Effector CD8-positive, alpha-beta T cell (primary cell): Measurements from ENCODE around the gene RIN1.
"Not testable (repeated sequence)": the region's sequence is repeated elsewhere in the genome, so short reads cannot be mapped to it uniquely, and the experiment has no call there.

Source experiments
- DNase-seq: peaks from one replicate; lab custom pipeline; 2025; lab: John Stamatoyannopoulos, UW

Gene RIN1

DNA sequence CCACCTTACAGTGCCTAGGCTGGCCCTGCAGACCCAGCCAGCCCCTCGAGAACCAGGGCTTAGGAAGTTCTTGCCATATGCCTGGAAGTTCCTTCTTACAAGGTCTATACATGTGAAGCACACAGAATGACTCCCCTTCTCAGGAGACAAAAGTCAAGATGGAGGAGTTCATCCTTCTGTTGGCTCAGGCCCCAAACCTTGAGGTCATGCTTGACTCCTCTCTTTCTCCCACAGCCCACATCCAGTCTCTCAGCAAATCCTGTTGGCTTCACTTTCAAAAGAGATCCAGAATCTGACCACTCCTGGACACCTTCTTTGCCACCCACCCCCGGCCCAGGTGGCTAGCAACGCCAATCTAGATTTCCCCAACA lies 17.6 kb downstream of the RIN1 start:
- DNase-seq: no peak

DNA sequence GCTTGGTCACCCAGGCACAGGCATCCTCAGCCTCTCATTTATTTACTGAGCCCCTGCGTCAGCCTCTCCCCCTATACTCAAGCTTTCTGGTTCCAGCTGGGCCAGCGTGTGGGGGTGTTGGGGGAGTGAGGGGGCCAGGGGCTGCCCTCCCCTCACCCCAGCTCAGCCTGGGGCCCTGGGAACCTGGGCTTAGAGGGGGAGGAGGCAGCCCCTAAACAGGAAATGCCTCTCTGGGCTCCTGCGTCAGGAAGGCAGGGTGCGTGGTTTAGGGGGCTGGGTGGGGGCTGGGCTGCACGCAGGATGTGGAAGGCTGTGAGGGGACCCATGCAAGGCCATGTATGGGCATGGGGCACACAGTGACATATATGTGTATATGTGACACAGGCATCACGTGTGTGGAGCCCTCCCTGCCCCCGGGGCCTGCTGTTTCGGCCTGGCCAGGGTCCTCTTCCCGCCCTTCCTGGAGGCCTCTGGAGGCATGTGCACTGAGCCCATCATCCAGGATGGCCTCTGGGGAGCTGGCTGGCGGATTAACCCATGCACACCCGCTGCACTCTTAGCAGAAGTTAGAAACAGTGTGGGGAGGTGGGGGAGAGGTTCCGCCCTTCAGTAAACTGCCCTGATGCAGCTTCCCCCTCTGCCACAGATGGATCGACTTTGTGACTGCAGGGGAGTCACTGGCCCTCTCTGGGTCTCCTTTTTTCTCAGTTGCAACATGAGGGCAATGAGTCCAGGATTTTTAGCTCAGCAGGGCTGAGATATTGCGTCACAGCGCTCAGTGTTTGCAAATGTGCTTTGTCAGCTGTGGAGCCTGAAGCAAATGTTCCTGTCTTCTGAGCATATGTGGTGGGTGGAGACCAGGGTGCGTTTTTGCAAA lies 18.3 kb downstream of the RIN1 start:
- peak; percentile 81 for DNase-seq

DNA sequence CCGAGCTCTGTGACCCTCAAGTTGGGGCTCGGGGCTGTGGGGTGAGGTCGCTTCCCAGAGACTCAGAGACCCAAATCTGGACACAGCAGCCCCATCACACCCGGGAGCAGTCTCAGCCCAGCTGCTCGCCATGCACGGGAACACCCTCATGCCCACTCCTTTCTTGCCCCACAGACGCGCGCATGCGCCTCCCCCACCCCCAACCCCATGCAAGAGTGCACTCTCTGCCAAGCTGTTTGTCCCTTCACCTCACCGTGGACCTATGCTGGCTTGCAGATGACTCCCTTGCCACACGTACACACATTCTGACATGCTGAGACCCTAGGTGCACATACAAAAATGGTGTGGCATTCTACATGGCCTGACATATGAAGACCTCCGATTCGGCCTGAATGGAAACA lies 18.9 kb downstream of the RIN1 start:
- DNase-seq: peak; percentile 56

DNA sequence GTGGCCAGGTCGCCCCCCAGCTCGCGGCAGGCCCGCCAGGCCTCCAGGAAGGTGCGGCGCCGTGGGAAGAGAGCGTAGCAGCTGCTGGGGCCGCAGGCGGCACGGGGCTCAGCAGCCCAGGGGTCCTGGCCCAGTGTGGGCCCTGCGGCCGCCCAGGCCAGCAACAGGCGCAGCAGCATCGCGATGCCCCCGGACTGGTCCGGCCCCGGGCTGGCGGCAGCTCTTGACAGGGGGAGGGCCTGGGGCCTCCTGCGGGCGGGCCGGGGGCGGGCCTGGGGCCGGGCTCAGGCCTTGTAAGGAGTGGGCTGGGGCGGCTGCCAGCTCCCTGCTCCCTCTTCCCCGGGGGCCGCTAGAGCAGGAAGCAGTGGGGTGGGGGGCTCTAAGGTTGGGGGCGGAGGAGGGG lies 19.4 kb downstream of the RIN1 start, which contains the start of gene CD248:
CD248 (minus strand) TSS at position 196 of the 403 bp plus-strand sequence; CDS start at position 179, 17 bp downstream.
- DNase-seq: peak; percentile 41

DNA sequence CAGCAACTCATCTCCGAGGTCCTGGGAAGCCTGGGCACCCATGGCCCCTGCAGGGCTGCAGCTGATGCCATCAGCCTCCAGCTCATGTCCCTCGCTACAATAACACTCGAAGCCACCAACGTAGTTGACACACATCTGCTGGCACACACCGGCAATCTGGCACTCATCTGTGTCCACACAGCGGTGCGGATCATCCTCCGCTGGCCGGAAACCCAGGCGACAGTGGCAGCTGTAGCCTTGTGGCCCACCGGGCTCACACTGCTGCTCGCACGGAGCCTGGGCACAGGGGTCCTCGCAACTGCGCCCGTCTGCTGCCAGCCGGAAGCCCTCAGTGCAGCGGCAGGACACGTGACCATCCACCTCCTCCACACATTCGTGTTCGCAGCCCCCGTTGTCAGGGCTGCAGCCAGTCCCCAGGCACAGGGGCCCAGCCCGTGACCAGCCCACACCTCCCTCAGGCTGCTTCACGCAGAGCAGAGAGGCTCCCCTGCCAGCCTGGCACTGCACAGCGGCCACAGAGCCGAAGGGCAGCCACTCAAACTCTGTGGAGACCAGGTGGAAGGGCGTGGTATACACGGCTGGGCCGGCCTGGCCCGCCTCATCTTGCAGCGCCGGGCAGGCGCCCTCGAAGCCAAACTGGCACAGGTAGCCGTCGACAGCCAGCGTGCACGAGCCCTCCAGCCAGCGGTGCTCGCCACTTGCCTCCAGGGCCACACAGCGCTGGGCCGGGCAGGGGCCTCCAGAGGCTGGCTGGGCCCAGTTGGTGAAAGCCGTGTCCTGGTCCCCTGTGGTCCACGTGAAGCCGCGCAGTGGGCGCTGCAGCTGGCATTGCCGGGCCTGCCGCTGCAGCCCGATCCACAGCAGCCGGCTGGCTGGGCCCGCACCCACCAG lies 20.1 kb downstream of the RIN1 start:
- DNase-seq: peak; percentile 40

DNA sequence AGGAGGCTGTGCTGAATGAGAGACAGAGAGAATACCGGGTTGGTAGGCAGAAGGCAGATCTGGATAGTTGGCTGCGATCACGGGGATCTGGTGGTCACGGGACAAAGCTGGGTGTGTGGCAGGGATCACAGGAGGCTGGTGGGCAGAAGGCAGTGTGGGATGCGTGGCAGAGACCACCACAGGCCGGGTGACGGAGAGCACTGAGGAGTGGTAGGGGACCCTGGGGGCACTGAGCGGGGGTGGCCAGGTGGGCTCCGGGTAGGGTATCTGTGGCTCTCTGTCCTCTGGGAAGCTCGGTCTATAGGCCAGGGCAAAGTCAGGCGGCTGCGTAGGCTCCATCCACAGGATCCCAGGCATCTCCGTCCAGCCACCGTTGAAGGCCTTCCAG lies 20.7 kb downstream of the RIN1 start:
- DNase-seq: no peak

DNA sequence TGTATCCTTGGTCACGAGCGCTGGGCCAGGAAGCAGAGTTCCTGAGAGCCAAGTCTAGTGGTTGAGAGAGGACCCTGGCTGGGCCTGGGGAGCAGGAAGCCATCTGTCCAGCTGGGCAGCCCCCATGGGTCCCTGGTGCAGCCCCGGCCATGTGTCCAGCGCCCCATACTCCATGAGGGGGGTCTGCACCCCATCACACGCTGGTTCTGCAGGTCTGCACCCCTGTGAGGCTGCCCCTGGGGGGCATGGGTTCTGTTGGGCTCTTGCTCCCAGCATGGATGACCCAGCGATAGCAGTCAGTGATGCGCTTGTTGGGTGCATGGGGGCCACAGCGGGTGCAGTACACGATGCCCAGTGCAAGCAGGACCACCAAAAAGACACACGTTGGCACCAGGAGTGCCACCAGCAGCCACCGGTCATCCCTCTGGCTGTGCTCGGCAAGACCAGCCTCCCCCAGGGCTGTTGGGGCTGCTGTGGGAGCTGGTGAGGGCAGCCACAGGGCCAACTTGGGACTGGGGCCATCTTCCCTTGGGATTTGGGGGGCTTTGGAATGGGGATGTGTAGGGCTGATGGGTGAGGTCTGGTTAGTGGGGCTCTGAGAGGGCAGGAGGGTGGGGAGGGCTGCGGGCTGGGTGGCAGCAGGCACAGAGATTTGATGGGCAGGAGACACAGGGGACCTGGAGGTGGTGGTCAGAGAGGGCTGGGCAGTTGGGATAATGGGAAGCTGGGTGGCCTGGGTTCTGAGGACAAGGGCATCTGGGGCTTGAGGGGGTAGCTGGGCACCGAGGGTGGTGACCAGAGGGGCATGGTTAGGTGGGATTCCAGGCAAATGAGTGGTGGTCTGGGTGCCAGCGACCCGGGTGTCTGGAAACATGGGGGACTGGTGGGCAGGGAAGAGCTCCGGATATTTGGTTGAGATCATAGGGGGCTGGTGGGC lies 21.4 kb downstream of the RIN1 start:
- DNase-seq: no peak

DNA sequence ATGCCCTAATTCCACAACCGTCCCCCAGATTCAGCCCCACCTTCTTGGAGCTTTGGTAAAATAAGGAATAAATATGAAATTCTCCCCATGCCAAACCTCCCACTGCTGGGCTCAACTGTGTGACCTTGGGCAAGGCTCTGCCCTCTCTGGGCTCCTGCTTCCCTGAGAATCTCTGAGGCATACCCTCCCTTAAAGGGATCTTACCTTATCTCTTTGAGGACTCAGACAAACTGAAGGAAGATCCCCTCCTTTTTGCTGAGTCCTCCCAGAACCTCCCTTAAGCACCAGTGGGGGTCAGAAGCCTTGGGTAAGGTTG lies 22.1 kb downstream of the RIN1 start:
- DNase-seq: no peak

DNA sequence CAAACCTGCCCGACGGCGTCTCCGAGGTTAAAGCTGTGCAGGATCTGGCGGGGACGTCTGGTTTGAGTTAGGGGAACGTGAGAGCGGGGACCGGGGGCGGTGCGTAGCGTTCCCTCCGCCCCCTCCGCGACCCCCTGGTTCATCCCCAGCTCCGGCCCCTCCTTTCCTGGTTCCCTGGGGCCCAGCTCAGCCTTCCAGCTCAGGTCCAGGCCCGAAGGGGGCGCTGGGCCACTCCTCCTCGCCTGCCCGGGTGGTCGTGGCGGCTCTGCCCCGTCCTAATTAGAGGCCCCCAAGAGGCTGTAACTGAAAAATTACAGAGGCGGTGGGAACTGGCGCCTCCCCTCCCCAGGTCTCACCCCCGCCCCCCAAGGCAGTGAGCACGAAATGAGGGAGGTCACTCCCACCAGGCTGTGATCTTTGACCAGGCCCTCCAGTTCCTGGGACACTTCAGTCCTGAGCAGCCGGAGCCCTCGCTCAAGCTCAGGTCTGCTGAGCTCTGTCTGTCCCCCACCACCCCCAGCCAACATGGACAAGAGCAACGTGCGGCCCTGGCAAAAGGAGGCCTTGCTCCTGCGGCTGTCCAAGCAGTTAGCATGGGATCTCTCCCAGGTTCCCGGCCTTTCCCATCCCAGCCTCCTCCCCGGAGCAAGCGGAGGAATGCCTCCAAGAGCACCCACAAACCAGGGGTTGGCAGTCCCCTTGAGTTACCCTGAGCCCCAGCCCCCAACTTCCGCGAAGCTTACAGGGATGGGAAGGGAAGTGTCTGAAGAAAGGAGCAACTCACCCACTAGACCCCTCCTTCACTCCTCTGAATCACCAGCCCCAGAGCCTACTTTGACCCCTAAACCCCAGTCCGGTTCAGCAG lies 22.7 kb downstream of the RIN1 start:
- no peak for DNase-seq

DNA sequence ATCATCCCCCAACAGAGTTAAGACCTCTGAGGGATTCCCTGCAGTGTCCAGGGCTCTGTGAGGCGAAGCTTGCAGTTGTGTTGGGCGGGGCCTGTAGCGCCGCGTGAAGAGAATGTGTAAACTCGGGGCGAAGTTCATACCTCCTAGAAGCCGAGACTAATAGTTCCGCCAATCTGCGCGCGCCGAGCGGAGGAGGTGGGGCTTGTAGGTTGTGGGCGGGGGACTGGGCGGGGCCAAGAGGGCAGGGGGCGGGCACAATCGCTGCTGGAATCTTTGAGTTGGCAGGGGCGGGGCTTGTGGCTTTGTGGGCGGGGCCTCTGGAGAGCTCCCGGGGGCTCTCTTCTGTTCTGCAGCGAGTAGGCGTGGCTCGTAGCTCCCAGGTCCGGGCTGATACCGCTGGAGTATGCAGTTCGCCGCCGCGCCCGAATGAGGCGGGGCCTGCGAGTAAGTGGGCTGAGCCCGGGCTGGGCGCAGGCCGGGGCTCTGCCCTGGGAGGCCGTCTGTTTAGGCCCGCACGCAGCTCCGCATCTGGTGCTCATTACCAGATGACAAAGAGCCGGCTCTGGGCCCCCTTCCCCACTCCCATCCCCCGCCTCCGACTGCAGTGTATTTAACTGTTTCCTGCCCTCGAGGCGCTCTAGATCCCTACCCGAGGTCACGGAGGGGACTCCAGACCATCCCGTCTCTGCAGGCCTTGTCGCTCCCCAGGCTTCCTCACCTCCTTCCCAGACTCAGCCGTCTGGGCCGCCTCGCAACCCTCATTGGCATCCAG lies 23.5 kb downstream of the RIN1 start:
- DNase-seq: peak; percentile 100

DNA sequence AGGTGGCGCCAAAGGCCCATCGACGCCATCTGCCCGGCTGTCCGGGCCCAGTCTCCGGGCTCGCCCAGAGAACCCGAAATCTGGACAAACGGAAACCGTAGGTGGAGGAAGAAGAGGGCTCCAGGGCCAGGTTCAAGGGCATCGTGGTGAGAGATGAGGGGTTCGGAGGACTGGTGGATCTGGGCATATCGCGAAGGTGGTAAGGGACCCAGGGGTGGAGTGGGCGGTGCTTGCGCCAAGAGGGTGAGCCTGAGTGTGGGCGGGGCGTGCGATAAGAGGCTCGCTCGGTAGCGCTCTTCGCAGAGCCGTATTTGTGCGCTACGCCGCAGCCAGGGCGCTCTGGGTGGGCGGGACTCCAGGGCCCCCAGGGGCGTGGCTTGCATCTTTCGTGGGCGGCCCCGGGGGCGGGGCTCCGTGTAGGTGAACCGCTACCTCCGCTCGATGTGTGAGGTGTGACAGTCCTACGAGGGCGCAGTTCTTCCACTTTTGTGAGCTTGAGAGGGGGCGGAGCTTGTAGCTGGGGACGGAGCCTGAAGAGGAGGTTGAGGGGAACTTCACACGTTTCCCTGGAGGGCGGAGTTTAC lies 24.2 kb downstream of the RIN1 start:
- DNase-seq: peak; percentile 99

DNA sequence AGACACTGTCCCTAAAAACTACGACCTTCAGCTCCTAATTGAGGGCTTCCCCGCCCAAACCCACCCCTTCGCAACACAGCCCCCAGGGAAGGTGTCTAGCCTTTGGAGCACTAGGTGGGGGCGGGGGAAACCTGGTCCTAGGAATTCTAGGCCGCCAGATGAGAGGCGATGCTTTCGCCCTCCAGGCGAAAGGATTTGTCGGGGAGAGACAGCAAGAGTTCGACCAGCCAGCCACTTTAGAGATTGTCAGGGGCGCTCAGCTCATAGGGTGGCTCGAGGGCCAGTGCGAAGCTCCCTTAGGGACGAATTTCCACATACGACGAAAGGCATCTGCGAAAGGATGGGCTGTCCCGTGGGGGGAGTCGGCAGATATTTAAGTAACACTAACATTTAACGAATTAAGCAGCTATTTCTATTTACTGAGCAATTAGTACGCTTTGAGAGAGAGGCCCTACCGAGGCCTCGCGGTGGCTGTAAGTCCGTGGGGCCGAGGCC lies 24.7 kb downstream of the RIN1 start:
- no peak for DNase-seq

DNA sequence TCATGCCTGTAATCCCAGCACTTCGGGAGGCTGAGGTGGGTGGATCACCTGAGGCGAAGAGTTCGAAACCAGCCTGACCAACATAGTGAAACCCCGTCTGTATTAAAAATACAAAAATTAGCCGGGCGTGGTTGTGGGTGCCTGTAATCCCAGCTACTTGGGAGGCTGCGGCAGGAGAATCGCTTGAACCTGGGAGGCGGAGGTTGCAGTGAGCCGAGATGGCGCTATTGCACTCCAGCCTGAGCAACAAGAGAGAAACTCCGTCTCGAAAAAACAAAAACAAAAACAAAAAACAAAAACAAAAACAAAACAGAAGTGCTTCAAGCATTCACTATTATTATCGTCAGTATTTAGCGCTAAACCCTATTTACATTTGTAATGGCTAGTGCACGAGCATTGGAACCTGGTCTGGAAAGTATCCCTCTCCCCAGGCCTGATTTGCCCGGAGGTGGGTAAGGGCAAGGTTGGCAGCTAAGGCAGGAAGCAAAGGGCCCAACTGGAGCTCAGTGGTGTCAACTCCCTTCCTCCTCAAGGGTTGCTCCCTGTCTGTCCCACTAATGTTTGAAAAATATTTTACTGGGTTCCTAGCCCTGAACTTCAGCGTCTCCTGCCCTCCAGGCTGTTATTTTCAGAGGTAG lies 25.3 kb downstream of the RIN1 start:
- DNase-seq: not testable (repeated sequence)

DNA sequence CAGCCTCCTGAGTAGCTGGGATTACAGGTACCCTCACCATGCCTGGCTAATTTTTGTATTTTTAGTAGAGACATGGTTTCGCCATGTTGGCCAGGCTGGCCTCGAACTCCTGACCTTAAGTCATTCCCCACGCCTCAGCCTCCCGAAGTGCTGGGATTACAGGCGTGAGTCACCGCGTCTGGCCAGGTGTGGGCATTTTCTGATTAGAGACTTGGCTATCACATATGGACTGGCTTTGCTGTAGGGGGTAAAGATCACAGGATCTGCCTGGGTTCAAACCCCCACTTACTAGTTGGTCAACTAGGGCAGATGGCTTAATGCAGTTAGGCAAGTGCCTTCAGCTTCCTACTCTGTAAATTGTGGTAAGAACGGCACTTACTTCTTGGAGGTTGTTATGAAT lies 25.9 kb downstream of the RIN1 start:
- no peak for DNase-seq

DNA sequence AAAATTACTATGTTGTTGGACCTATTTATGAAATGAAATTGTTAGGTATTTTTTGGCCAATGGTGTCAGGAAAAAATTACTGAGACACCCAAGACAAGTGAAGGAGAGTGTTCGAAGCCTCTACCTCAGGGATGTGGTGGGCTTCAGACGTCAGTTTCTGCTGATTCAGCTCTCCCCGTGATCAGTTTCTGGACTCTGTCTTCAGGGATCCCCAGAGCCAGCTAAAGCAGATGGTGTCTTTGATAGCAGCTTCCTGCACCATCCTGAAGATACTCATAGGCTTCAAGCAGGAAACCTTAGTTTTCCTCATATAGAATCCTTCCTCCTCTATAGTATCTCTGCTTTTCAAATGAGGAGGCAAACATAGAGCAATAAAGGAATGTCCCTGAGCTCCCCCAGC lies 26.8 kb downstream of the RIN1 start:
- no peak for DNase-seq

DNA sequence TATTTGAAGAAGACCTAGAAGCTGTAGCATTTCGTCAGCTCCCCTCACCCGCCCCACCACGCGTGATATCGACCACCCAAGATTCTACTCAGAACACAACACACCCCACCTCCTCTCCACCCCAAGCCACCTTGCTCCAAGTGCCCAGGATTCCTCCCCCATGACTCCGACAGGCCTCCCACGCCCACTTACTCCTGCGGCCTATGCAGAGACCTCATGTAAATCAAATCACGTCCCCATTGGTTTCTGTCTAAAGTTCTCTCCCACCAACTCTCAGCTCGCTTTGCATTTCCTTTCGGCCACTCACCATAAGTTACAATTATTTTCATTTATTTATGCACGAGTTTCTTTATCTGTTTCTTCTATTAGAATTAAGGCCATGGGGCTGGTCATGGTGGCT lies 33.6 kb downstream of the RIN1 start:
- no peak for DNase-seq

DNA sequence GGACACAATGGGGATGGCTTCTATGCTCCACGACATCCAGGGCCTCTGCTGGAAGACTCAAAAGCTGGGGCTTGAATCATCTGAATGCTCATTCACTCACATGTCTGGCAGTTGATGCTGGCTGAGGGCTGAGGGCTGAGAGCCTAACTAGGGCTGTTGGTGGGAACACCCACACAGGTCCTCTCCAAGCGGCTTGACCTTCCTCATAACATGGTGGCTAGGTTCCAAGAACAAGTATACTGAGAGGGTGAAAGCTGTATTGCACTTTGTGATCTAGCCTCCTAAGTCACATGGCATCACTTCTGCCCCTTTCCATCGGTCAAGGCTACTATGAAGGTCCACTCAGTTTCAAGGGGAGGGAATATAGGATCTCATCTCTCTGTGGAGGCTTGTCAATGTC lies 37.0 kb downstream of the RIN1 start:
- DNase-seq: no peak

DNA sequence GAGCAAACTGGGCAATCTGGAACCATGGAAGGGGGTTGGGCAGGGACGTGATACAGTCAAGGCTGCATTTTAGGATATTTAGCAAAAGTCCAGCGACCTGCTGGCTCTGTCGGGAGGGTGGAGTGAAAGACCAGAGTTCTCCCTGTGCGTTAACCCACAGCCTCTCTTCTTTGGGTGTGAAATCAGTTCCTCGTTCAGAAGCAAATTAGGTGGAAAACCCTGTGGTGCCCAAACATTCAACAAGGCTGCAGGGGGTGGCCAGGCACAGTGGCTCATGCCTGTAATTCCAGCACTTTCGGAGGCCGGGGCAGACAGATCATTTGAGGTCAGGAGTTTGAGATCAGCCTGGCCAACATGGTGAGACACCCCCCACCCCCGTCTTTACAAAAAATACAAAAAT lies 38.6 kb downstream of the RIN1 start:
- no peak for DNase-seq
